ENCODE data around the gene EHBP1L1.

EHBP1L1 gene

DNA sequence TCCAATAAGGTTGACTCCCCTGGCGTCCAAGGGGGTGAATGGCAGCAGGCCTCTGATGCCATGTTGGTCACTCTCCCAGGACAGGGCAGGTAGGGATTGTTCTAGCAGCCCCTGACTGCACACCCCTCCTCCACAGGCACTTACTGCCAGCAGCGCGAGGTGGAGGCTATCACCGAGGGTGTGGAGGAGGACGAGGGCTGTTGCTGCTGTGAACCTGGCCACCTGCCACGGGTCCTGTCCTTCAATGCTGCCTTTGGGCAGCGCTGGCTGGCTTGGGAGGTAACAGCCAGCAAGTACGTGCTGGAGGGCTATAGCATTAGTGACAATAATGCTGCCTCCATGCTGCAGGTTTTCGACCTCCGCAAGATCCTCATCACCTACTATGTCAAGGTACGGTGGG, 54.4 kb downstream of the EHBP1L1 start:
- in situ Hi-C loops (cut with HindIII; ENCODE audit: low sequenced_read_pairs): loop anchor here (10.0 kb wide), 1 partner anchor 265 kb away; the partner anchor contains the start of gene CCDC85B

DNA sequence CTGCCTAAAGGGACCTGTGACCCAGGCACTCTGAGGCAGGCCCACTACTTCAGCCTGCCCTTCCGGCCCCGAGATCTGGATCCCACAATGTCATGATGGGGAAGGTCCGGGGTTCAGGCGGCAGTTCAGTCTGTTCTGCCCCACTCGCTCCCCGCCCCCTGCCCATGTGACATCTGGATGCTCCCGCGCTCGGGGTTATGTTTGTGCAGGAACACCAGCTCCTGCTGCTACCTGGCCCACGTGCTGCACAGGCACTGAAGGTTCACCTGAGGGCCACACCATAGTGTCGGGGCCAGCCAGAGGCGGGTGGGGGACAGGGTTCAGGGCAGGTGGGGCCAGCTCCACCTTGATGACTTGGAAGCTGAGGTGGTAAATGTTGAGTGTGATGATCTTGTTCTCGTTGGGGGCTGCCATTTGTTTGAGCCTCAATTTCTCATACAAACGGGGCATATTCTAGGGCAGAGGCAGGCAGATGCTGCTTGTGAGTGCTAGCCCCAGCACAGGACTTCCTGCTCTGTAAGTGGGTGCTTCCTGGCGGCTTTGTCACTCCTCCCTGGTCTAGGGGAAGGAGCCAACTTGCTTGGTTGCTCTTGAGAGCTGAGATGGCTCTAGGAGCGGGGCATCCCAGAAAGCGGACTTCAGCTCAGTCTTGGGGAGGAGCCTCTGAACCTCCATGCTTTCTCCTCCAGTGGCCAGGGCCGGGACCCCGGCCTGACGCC, 57.7 kb downstream of the EHBP1L1 start:
- in situ Hi-C loops (cut with HindIII; ENCODE audit: low sequenced_read_pairs): loop anchor here (10.0 kb wide), 1 partner anchor 261 kb away; the partner anchor contains the start of gene CCDC85B

DNA sequence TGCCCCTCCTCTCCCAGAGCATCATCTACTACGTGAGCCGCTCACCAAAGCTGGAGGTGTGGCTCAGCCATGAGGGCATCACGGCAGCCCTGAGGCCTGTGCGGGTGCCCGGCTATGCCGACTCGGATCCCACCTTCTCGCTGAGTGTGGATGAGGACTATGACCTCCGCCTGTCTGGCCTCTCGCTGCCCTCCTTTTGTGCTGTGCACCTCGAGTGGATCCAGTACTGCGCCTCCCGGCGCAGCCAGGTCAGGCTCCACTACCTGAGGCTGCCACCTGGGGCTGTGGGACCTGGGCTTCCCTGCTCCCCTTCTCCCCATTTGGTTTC, 58.2 kb downstream of the EHBP1L1 start:
- in situ Hi-C loops (cut with HindIII; ENCODE audit: low sequenced_read_pairs): loop anchor here (10.0 kb wide), 1 partner anchor 261 kb away; the partner anchor contains the start of gene CCDC85B

DNA sequence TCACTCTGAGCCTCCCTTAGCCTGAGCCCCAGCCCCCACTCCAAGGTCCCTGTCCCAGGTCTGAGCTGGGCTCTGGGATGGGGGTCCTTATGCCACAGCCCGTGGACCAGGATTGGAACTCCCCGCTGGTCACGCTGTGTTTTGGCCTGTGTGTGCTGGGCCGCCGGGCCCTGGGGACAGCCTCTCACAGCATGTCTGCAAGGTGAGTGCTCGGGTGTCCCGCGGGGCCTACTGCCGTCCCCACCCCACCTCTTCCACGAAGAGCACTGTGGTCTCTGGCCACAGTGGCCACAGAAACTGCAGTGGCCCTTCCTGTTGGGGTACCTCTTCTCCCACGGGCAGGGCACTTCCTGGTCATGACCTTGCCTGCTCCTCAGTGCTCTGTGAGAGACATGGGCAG, 58.6 kb downstream of the EHBP1L1 start:
- in situ Hi-C loops (cut with HindIII; ENCODE audit: low sequenced_read_pairs): loop anchor here (10.0 kb wide), 1 partner anchor 260 kb away; the partner anchor contains the start of gene CCDC85B

DNA sequence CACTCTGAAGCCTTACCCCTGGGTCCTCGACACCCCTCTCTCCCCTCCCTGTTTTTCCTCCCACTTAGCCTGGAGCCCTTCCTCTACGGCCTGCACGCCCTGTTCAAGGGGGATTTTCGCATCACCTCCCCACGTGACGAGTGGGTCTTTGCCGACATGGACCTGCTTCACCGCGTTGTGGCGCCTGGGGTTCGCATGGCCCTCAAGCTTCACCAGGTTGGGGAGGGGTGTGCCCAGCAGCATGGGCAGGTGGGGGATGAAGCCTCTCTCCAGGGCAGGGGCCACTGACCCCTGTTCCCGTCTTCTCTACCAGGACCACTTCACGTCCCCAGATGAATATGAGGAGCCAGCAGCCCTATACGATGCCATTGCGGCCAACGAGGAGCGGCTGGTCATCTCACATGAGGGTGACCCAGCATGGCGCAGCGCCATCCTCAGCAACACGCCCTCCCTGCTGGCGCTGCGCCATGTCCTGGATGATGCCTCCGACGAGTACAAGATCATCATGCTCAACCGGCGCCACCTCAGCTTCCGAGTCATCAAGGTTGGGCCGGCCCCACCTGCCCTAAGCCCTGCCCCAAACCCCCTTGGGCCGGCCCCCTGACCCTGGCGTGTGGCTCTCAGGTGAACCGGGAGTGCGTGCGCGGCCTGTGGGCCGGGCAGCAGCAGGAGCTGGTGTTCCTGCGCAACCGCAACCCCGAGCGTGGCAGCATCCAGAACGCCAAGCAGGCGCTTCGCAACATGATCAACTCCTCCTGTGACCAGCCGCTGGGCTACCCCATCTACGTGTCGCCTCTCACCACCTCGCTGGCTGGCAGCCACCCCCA, 59.3 kb downstream of the EHBP1L1 start:
- in situ Hi-C loops (cut with HindIII; ENCODE audit: low sequenced_read_pairs): loop anchor here (5.0 to 10.0 kb wide), 2 partner anchors 78 to 260 kb away; partner anchors contain the start of genes CCDC85B and LTBP3

DNA sequence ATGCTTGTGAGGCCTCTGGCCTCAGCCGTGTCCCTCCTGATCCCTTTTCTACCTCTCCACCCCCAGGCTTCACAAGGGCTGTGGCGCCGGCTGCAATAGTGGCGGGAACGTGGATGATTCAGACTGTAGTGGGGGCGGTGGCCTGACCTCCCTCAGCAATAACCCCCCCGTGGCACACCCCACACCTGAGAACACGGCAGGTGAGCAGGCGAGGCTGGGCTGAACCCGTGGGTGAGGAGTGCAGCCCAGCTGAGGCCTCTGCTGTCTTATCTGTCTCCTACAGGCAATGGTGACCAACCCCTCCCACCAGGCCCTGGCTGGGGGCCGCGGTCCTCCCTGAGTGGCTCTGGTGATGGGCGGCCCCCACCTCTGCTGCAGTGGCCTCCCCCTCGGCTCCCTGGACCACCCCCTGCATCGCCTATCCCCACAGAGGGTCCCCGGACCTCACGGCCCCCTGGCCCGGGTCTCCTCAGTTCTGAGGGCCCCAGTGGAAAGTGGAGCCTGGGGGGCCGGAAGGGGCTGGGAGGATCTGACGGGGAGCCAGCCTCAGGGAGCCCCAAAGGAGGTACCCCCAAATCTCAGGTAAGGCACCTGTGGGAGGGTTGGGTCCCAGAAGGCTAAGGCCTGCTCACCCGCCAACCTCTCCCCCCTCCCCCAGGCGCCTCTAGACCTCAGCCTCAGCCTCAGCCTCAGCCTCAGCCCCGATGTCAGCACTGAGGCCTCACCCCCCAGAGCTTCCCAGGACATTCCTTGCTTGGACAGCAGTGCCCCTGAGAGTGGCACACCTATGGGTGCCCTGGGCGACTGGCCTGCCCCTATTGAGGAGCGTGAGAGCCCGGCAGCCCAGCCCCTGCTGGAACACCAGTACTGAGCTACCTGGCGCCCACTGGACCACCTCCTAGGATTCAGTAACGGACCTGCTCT, 60.5 kb downstream of the EHBP1L1 start:
- in situ Hi-C loops (cut with HindIII; ENCODE audit: low sequenced_read_pairs): loop anchor here (5.0 to 10.0 kb wide), 2 partner anchors 79 to 258 kb away; partner anchors contain the start of genes CCDC85B and LTBP3

DNA sequence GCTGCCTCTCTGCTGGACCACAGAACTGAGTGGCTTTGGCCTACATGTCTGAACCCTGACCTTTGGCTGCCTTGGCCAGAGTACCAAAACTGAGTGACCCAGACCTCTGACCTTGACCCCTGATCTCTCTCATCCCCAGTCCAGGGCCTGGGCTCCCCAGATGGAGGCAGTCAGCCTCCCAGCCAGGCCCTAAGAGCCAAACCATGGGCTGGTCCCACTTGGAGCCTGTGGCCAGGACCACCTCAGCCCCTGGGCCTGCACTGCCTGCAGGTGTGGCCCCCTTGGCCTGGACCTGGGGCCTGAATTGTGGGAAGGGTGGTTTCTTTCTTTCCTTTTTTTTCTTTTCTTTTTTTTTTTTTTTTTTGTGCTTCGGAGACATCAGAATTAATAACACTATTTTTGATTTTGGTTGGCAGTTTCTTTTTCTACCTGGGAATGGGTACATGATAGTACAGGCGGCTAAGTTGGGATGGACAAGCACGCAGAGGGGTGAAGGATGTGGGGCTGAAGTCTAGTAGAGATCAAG, 61.2 kb downstream of the EHBP1L1 start:
- in situ Hi-C loops (cut with HindIII; ENCODE audit: low sequenced_read_pairs): loop anchor here (5.0 to 10.0 kb wide), 2 partner anchors 80 to 258 kb away; partner anchors contain the start of genes CCDC85B and LTBP3

DNA sequence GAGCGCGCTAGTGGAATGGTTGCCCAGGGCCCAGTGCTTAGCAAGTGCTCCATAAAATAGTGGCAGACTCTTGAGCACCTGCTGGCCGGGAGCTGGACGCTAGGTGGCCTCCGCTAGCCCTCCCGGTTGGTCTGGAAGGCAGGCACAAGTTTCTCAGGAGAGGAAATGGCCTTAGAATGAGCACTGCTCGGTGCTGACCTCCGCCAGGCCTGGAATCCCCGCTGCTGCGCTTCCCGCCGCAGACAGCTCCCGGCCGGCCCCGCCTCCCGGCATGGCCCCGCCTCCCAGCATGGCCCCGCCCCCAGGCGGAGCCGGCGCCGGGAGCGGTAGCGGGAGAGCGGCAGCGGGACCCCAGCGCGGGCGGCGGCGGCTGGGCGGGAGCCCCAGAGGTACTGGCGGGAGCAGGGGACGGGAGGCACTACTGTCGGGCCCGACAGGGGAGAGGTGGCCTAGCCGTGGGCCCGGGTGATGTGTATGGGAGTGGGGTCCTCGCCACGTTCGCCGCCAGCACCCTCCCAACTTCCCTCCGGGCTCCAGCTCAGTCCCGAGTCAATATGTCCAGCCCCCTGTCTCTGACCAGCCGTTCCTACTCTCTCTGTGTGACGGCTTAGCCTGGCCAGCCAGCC, 62.1 kb downstream of the EHBP1L1 start, which contains the start of gene SIPA1:
Gene SIPA1, plus strand, starts transcription at position 308 of the 626 bp plus-strand sequence. CDS start 2,821 bp downstream, outside the sequence.
- in situ Hi-C loops (cut with HindIII; ENCODE audit: low sequenced_read_pairs): loop anchor here (5.0 to 10.0 kb wide), 2 partner anchors 81 to 257 kb away; partner anchors contain the start of genes CCDC85B and LTBP3

DNA sequence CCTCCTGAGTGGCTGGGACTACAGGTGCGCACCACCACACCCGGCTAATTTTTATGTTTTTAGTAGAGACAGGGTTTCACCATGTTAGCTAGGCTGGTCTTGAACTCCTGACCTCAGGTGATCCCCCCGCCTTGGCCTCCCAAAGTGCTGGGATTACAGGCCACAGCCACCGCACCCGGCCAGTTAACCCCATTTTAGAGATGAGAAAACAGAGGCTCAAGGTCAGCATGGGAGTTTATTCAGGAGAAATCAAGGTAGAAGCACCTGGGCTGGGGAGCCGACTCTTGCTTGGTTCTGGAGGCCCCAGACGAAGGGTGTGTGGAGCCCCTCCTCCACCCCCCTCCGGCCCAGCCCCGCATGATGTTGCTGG, 63.4 kb downstream of the EHBP1L1 start:
- in situ Hi-C loops (cut with HindIII; ENCODE audit: low sequenced_read_pairs): loop anchor here (5.0 to 10.0 kb wide), 2 partner anchors 82 to 256 kb away; partner anchors contain the start of genes CCDC85B and LTBP3

DNA sequence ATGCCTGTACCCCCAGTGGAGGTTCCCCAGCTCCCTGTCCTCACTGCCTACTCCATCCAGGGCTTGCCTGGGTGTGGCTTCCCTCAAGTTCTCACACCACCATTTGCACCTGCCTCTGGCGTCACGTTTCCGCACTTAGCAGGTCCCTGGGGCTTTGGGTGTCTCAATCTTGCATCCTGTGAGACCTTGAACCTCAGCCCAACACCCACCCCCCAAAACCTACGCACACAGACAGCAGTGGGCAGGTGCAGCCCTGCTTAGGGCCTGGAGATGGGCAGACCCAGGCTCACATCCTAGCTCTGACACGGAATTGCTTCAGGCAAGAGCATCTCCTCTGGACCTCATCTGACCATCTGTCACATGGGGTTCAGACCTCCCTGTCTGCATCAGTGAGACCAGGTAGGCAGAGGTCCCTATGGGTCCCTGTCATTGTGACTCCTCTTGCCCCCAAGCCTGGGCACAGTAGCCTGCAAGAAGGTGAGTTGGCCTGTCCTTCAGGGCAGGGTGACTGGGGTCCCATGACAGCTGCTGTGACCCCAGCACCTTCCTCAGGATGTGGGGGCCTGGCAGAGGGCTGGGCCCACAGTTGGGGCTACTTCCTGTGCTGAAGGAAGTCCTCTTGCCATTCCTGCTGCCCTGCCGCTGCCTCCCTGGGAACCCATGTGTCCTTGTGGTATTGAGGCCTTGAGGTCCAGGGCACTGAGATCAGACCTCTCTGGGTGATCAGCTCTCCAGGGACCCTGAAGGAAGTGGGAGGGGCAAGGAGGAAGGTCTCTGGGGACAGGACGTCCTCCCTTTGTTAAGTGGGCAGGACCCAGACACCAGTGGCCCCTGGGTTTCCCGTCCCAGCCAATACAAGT, 64.0 kb downstream of the EHBP1L1 start:
- in situ Hi-C loops (cut with HindIII; ENCODE audit: low sequenced_read_pairs): loop anchor here (5.0 to 10.0 kb wide), 2 partner anchors 83 to 255 kb away; partner anchors contain the start of genes CCDC85B and LTBP3

DNA sequence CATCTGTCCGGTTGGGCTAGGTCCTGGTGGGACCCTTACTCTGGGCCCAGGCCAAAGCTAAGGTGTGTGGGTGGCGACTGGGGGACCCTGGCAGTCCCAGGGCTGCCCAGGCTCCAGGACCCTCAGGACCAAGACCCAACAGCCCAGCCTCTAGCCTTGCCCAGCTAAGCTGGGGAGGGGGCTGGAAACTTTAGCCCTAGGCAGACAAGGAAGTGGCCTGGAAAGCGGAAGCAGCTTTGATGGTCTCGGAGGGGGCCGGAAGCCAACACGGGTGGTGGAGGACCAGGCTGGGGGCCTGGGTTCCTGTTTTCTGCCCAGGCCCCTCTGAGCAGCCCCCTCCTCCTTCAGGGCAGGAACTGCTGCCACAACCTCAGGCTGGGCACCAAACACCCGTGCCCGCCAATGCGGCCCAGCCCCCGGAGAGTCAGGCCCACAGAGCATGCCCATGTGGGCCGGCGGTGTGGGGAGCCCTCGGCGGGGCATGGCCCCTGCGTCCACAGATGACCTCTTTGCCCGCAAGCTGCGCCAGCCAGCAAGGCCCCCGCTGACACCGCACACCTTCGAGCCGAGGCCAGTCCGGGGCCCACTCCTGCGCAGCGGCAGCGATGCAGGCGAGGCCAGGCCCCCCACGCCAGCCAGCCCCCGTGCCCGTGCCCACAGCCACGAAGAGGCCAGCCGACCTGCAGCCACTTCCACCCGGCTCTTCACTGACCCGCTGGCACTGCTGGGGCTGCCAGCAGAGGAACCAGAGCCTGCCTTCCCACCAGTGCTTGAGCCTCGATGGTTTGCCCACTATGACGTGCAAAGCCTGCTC, 64.8 kb downstream of the EHBP1L1 start:
- in situ Hi-C loops (cut with HindIII; ENCODE audit: low sequenced_read_pairs): no loop called here

DNA sequence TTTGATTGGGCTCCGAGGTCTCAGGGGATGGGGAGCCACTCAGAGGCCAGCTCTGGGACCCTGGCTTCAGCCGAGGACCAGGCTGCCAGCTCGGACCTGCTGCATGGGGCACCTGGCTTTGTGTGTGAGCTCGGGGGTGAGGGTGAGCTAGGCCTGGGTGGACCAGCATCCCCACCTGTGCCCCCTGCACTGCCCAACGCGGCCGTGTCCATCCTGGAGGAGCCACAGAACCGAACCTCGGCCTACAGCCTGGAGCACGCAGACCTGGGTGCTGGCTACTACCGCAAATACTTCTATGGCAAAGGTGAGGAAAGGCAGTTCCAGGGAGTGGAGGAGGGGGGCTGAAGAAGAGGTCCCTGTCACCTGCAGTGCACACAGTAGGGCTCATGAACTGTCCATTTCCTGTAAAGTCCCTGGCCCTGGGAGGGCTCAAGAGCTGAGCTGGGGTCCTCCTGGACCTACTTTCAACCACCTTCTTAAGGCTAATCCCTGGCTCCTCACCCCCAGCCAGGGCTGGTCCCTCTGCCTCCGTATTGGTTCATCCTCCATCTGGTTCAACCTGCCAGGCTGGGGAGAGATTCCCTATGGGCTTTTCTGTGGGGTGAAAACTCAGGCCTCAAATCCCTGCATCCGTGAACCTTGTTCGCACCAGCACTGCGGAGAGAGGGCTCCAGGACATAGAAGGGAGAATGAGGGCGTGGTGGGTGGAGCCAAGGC, 65.6 kb downstream of the EHBP1L1 start:
- in situ Hi-C loops (cut with HindIII; ENCODE audit: low sequenced_read_pairs): no loop called here

Measured in endothelial cell of hepatic sinusoid (primary cell).